Subcutaneous abdominal adipose tissue (tissue), 5 donors: ENCODE results near the gene PTPA.

Experiments used
- H3K27ac ChIP-seq: one replicate; pipeline ENCODE4 v1.7.0; 2013; ENCODE audit warnings: low read depth, mild to moderate bottlenecking, inconsistent platforms, low read length, moderate library complexity
- H3K27me3 ChIP-seq, 5 donors: one replicate each; pipeline ENCODE4 v1.7.0; 2013; ENCODE audit warnings: low read length in 5 of 5, inconsistent platforms in 1 of 5; ENCODE audit not compliant: control insufficient read depth in 5 of 5, insufficient read depth in 4 of 5
- H3K36me3 ChIP-seq, 5 donors: one replicate each; pipeline ENCODE4 v1.7.0; 2013; ENCODE audit warnings: low read length in 5 of 5; ENCODE audit not compliant: control insufficient read depth in 5 of 5, insufficient read depth in 5 of 5
- H3K4me1 ChIP-seq, 5 donors: one replicate each; pipeline ENCODE4 v1.7.0; 2013; ENCODE audit warnings: low read length in 5 of 5, mild to moderate bottlenecking in 3 of 5, moderate library complexity in 1 of 5; ENCODE audit not compliant: control insufficient read depth in 5 of 5, insufficient read depth in 5 of 5
- H3K4me3 ChIP-seq, 5 donors: one replicate each; pipeline ENCODE4 v1.7.0; 2013; ENCODE audit warnings: low read length in 5 of 5, low read depth in 1 of 5
- H3K9ac ChIP-seq, 5 donors: one replicate each; pipeline ENCODE4 v1.7.0; 2013; ENCODE audit warnings: low read length in 5 of 5, mild to moderate bottlenecking in 4 of 5, moderate library complexity in 3 of 5
- H3K9me3 ChIP-seq, 5 donors: one replicate each; pipeline ENCODE4 v1.7.0; 2013; ENCODE audit warnings: low read length in 5 of 5; ENCODE audit not compliant: control insufficient read depth in 5 of 5
- donor health status: healthy.
- donor health status: healthy.
- donor health status: healthy.
- donor health status: healthy.
- donor health status: healthy.

PTPA gene

GRCh38 chr9:129141066-129142041 is 30.1 kb downstream of the PTPA start:
- Histone ChIP-seq H3K27me3 (no peaks in the 10 kb centered on the region), H3K27ac (peak overlapping the region; percentile 100), H3K36me3 (peaks cover 0 to 32% (median 16%) of the 10 kb centered on the region in 5 donors), H3K4me3 (peak overlapping the region in 4 of 5 donors; percentile 23 to 49 (median 40)), H3K9me3 (no peaks in the 10 kb centered on the region), H3K9ac (peak overlapping the region; percentile 74 to 92 (median 84)), H3K4me1 (peaks cover 28 to 81% (median 79%) of the 10 kb centered on the region in 5 donors)

- peak overlapping the region in 3 of 5 donors; percentile 4 to 13 (median 13) for H3K4me3 ChIP-seq
- H3K4me1 ChIP-seq = peaks cover 28 to 91% (median 88%) of the 10 kb centered on the region in 5 donors
- H3K9ac ChIP-seq = peak overlapping the region in 3 of 5 donors; percentile 21 to 41 (median 35)
- no peaks in the 10 kb centered on the region for H3K9me3 ChIP-seq
- H3K36me3 ChIP-seq = peaks cover 0 to 26% (median 8%) of the 10 kb centered on the region in 5 donors
- H3K27me3 ChIP-seq = no peaks in the 10 kb centered on the region
- peak overlapping the region; percentile 100 for H3K27ac ChIP-seq
These were observed 31.1 kb downstream of the PTPA start for GRCh38 chr9:129142138-129142935.

GRCh38 chr9:129143031-129143927 is 32.1 kb downstream of the PTPA start:
- Histone ChIP-seq H3K9me3 (no peaks in the 10 kb centered on the region), H3K27ac (peak overlapping the region; percentile 100), H3K9ac (peak overlapping the region; percentile 12 to 38 (median 35)), H3K27me3 (no peaks in the 10 kb centered on the region), H3K36me3 (peaks cover 0 to 21% (median 3%) of the 10 kb centered on the region in 5 donors), H3K4me3 (peak overlapping the region in 3 of 5 donors; percentile 8 to 19 (median 13)), H3K4me1 (peaks cover 26 to 85% (median 82%) of the 10 kb centered on the region in 5 donors)

- H3K36me3 ChIP-seq = peaks cover 0 to 34% (median 11%) of the 10 kb centered on the region in 5 donors
- no peaks in the 10 kb centered on the region for H3K9me3 ChIP-seq
- no peak overlapping the region for H3K4me3 ChIP-seq
These were observed 34.1 kb downstream of the PTPA start for GRCh38 chr9:129145316-129145715.

GRCh38 chr9:129145841-129146292 is 34.7 kb downstream of the PTPA start:
- H3K4me3 ChIP-seq = no peak overlapping the region

More at GRCh38 chr9:129145316-129145715, 34.1 kb downstream of the PTPA start:
- H3K27ac ChIP-seq = peak overlapping the region; percentile 78
- H3K9ac ChIP-seq = peak overlapping the region in 2 of 5 donors; percentile 6 to 69
- H3K4me1 ChIP-seq = peaks cover 24 to 67% (median 64%) of the 10 kb centered on the region in 5 donors
- H3K27me3 ChIP-seq = no peaks in the 10 kb centered on the region

GRCh38 chr9:129146441-129146941 is 35.3 kb downstream of the PTPA start:
- Histone ChIP-seq H3K36me3 (peaks cover 0 to 43% (median 11%) of the 10 kb centered on the region in 5 donors), H3K4me3 (no peak overlapping the region)

More at GRCh38 chr9:129145841-129146292, 34.7 kb downstream of the PTPA start:
- H3K9me3 ChIP-seq = no peaks in the 10 kb centered on the region
- peaks cover 22 to 62% (median 59%) of the 10 kb centered on the region in 5 donors for H3K4me1 ChIP-seq
- peak overlapping the region in 4 of 5 donors; percentile 26 to 69 (median 62) for H3K9ac ChIP-seq
- peaks cover 0 to 37% (median 11%) of the 10 kb centered on the region in 5 donors for H3K36me3 ChIP-seq
- H3K27ac ChIP-seq = peak overlapping the region; percentile 78
- H3K27me3 ChIP-seq = no peaks in the 10 kb centered on the region

GRCh38 chr9:129148463-129149204 is 37.4 kb downstream of the PTPA start:
- Histone ChIP-seq H3K27me3 (no peaks in the 10 kb centered on the region), H3K27ac (no peak overlapping the region), H3K36me3 (peaks cover 0 to 47% (median 11%) of the 10 kb centered on the region in 5 donors), H3K9ac (no peak overlapping the region), H3K4me3 (no peak overlapping the region), H3K9me3 (no peaks in the 10 kb centered on the region), H3K4me1 (peaks cover 4 to 39% (median 35%) of the 10 kb centered on the region in 5 donors)

More at GRCh38 chr9:129146441-129146941, 35.3 kb downstream of the PTPA start:
- Histone ChIP-seq H3K9me3 (no peaks in the 10 kb centered on the region), H3K4me1 (peaks cover 18 to 56% (median 53%) of the 10 kb centered on the region in 5 donors), H3K27ac (peak overlapping the region; percentile 78), H3K9ac (peak overlapping the region in 4 of 5 donors; percentile 26 to 64 (median 62)), H3K27me3 (no peaks in the 10 kb centered on the region)

GRCh38 chr9:129149442-129149841 is 38.2 kb downstream of the PTPA start:
- H3K27ac ChIP-seq = no peak overlapping the region
- peaks cover 0 to 41% (median 9%) of the 10 kb centered on the region in 5 donors for H3K36me3 ChIP-seq
- H3K4me1 ChIP-seq = peaks cover 1 to 34% (median 28%) of the 10 kb centered on the region in 5 donors
- H3K9me3 ChIP-seq = no peaks in the 10 kb centered on the region
- H3K27me3 ChIP-seq = no peaks in the 10 kb centered on the region
- no peak overlapping the region for H3K4me3 ChIP-seq
- H3K9ac ChIP-seq = no peak overlapping the region
